Muscle of leg (tissue), 11 donors: ENCODE data around the gene DSCAML1. TPM values are rescaled to one million over a fixed set of nuclear protein-coding genes. Genes with fewer than 3 reads are reported as not detected.

Experiments
- DNase-seq: peaks from one replicate; pipeline ENCODE4 v3.0.0; 2013
- H3K27ac ChIP-seq: one replicate; pipeline ENCODE4 v1.5.1; 2013; ENCODE audit warnings: mild to moderate bottlenecking, low read length, control low read depth
- H3K27me3 ChIP-seq: one replicate; pipeline ENCODE4 v1.6.1; 2013; ENCODE audit warnings: low read length; ENCODE audit not compliant: control insufficient read depth, insufficient read depth
- H3K36me3 ChIP-seq: one replicate; pipeline ENCODE4 v1.6.1; 2013; ENCODE audit warnings: low read length; ENCODE audit not compliant: control insufficient read depth, insufficient read depth
- H3K4me1 ChIP-seq: one replicate; pipeline ENCODE4 v1.6.1; 2013; ENCODE audit warnings: low read length; ENCODE audit not compliant: control insufficient read depth, insufficient read depth
- H3K4me3 ChIP-seq: one replicate; pipeline ENCODE4 v1.5.1; 2013; ENCODE audit warnings: low read length, control low read depth
- H3K9me3 ChIP-seq: replicated peaks from 2 replicates; pipeline ENCODE4 v1.6.1; 2013; ENCODE audit warnings: low read depth, low read length; ENCODE audit not compliant: control insufficient read depth
- WGBS: methylation state at CpG from one replicate; pipeline ENCODE4 v1.1.5; 2013; ENCODE audit warnings: missing lambda C conversion rate; ENCODE audit not compliant: insufficient coverage; 5-methylcytosine and 5-hydroxymethylcytosine counted together
- polyA plus RNA-seq, 8 donors: library from polyadenylated mRNA; unstranded; fragments of 120-200 nt; gene quantifications; one replicate each; pipeline versions ENCODE4 v1.2.1 to v1.2.3, GENCODE V29; 2013; ENCODE audit warnings: inconsistent platforms in 1 of 8, low replicate concordance in 1 of 8; ENCODE audit not compliant: insufficient read length in 8 of 8, insufficient read depth in 1 of 8
- total RNA-seq: library from RNA; stranded (reverse); fragments of 120-200 nt; gene quantifications from one replicate; pipeline ENCODE4 v1.2.4, GENCODE V29; 2013

DSCAML1 gene
- total and polyA plus RNA-seq, 9 donors = 0.28 to 0.80 (median 0.60) TPM

DNA sequence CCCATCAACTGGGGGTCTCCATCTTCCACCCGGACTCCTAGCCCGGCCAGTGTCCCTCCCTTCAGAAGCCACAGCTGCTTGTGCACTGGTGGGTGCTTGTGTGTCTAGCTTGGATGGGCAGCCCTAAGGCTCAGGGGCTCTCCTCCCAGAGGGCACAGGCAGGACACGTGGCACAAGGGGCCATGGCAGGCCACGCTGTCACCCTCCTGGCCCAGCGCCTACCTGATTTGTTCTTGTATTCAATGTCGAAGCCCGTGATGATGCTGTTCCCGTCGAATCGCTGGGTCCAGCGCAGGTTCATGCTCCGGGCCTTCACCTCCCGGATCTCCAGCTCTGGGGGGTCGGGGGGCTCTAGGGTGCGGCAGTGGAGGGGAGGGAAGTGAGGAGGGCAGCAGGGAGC is 316.8 kb downstream of the DSCAML1 start:
- DNase-seq = no peak
- no peaks in the 10 kb centered on the region for H3K4me1 ChIP-seq
- H3K4me3 ChIP-seq = no peak overlapping the region
- no peak overlapping the region for H3K27ac ChIP-seq
- no peaks in the 10 kb centered on the region for H3K36me3 ChIP-seq
- 95% methylated on average over 13 of the region's 15 CpGs for WGBS
- H3K27me3 ChIP-seq = peaks cover 2% of the 10 kb centered on the region
- no peaks in the 10 kb centered on the region for H3K9me3 ChIP-seq

DNA sequence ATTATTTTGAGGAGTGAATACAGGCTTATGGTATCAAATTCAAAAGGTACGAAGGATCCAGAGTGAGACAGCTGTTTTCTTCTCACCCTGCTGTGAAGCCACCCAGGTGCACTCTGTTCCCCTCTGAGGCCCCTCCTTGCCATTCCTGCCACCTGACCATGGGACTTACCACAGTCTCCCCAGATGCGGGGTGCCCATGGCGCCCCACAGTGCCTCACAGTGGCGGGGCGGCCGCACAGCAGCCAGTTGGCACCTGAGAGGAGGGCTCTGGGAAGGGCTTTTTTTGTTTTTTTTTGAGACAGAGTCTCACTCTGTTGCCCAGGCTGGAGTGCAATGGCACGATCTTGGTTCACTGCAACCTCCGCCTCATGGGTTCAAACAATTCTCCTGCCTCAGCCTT is 317.6 kb downstream of the DSCAML1 start:
- H3K36me3 ChIP-seq = no peaks in the 10 kb centered on the region
- peaks cover 2% of the 10 kb centered on the region for H3K27me3 ChIP-seq
- WGBS = 90% methylated on average over 6 of the region's 8 CpGs
- H3K4me1 ChIP-seq = no peaks in the 10 kb centered on the region
- no peaks in the 10 kb centered on the region for H3K9me3 ChIP-seq
- no peak overlapping the region for H3K4me3 ChIP-seq
- H3K27ac ChIP-seq = no peak overlapping the region
- DNase-seq = no peak

DNA sequence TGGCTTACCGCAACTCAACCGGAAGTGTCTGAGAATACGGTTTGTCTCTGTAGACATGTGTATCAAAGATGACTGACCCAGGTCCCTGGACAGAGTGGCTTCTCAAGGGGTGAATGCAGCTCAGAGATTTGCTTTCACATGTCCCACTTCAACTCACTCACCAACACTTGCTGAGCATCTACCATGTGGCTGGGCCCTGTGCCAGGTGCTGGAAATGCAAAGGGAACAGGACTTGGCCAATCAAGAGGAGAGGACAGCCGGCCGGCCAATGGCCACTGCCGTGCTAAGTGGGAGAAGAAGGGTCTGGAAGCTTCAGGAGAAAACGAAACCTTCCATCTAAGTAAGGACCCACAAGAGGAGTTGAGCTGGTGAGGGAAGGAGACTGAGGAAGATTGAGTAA is 318.1 kb downstream of the DSCAML1 start:
- Histone ChIP-seq H3K4me3 (no peak overlapping the region), H3K4me1 (no peaks in the 10 kb centered on the region), H3K9me3 (no peaks in the 10 kb centered on the region), H3K36me3 (no peaks in the 10 kb centered on the region), H3K27ac (no peak overlapping the region), H3K27me3 (peaks cover 2% of the 10 kb centered on the region)
- 94% methylated on average over 3 of the region's 7 CpGs for WGBS
- DNase-seq = no peak

DNA sequence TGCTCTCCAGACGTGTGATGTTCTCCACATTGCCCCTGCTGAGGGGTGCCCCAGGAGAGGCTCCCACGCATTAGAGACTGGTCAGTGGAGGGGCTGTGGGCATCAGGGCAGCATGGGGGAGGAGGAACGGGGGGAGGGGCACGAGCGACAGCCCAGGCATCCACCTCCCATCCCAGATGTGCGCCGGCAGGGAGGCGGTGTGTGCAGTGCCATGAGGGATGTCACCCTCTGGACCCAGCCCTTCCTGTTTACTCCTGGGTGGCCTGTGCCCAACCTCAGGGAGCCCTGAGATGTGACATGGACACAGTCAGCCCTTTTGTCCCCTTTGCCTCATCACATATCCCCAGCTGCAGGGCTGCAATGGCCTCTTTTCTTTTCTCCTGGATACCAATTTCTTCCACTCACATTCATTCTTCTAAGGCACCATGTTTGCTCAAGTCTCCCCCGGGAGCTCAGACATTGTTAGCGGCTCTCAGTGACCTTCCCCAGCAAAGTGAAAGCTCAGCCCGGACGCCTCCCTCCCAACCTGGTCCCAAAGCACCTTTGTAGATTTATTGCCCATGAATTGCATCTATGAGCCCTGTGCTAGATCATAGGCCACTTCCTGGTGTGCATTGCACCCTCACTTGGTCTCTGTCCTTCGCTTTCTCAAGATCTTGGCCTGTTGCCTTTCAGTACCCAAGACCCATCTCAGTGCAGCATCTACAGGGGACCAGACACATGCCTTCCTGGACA is 318.7 kb downstream of the DSCAML1 start:
- Histone ChIP-seq H3K36me3 (no peaks in the 10 kb centered on the region), H3K9me3 (no peaks in the 10 kb centered on the region), H3K27me3 (peaks cover 2% of the 10 kb centered on the region), H3K27ac (no peak overlapping the region), H3K4me3 (no peak overlapping the region), H3K4me1 (no peaks in the 10 kb centered on the region)
- WGBS = 85% methylated on average over 8 of the region's 13 CpGs
- no peak for DNase-seq

DNA sequence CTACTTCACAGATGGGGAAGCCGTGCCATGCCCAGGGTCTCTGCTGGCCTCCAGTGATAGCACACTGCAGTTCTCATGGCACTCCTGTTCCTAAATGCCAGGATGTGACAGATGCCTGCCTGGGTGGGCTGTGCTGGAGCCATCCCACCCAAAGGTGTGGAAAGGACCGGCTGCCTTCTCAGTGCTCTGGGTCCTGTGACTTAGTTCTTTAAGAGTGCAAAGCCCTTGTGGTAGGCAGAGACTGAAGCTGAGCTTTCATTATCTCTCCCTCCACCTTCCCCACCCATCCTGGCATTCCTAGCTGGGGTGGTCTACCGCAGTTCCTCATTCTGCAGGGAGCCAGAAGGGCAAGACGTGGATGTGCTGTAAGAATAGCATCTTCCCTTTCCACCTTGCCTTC is 319.3 kb downstream of the DSCAML1 start:
- DNase-seq = no peak
- Histone ChIP-seq H3K9me3 (no peaks in the 10 kb centered on the region), H3K27me3 (peaks cover 2% of the 10 kb centered on the region), H3K36me3 (no peaks in the 10 kb centered on the region), H3K4me3 (no peak overlapping the region), H3K27ac (no peak overlapping the region), H3K4me1 (no peaks in the 10 kb centered on the region)
- 67% methylated on average over 1 of the region's 4 CpGs for WGBS

DNA sequence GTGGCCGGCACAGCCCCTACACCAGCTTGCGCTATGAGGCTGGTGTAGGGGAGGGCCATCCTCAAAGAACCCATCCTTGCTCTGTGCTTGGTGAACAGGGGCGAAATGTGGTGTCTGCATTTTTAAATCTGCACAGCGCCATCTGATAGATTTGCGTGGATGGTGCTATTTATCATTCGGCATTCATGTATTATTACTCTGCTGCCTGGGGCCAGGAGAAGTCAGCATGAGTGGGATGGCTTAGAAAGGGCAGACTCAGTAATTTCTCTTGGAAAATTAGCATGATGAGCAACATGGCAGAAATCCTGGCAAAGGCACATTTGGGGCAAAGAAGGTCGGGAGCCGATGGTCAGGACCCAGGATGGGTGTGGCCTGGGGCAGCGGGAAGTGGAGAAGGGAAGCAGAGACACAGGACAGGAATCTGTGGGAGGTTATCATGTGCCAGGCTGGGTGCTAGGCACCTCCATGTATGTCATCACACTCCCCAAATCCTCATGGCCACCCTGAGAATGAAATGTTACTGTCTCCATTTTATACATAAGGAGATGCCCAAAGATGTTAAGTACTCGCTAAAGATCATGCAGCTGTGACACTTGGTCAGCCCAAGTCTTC is 320.4 kb downstream of the DSCAML1 start:
- WGBS = 89% methylated on average over 4 of the region's 10 CpGs
- Histone ChIP-seq H3K36me3 (no peaks in the 10 kb centered on the region), H3K9me3 (no peaks in the 10 kb centered on the region), H3K4me1 (no peaks in the 10 kb centered on the region), H3K27me3 (peaks cover 2% of the 10 kb centered on the region), H3K27ac (no peak overlapping the region), H3K4me3 (no peak overlapping the region)
- DNase-seq = no peak

DNA sequence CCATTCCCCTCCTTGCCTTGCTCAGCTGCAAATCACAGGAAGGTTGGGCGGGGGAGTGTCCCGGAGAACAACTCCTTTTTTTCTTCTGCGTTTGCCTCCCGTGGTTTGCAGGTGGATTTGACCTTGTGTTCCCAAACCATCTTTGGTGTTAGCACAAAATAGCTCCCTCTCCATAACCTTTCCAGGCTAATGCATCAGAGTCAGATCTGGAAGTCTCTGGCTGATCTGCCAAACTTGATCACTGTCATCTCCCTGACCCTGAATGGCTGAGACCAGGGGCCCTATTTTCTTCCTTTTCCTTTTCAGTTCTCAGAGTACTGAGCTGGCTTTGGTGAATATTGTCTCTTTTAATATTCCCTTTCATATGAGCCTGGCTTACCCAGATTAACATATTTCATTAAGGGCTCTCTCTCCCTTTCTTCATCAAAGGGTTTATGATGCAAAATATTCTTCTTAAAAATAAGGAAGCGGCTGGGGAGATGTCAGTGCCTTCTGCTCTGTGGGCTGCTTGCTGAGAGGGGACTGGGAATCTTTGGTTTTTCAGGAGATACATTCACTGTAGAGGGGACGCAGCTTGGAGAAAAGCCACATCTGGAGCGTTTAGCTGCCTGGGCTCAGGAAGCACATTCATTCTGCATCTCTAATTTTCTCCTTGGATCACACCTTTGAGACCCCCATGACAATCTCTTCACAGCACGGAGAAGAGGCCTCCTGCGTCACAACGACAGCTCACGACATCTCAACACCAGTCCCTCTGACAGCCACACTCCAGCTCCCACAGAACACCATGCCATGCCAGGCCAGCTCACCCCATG is 321.1 kb downstream of the DSCAML1 start:
- Histone ChIP-seq H3K4me3 (no peak overlapping the region), H3K4me1 (no peaks in the 10 kb centered on the region), H3K27ac (no peak overlapping the region), H3K27me3 (peaks cover 2% of the 10 kb centered on the region), H3K9me3 (no peaks in the 10 kb centered on the region), H3K36me3 (no peaks in the 10 kb centered on the region)
- no peak for DNase-seq
- 59% methylated on average over 5 of the region's 11 CpGs for WGBS

DNA sequence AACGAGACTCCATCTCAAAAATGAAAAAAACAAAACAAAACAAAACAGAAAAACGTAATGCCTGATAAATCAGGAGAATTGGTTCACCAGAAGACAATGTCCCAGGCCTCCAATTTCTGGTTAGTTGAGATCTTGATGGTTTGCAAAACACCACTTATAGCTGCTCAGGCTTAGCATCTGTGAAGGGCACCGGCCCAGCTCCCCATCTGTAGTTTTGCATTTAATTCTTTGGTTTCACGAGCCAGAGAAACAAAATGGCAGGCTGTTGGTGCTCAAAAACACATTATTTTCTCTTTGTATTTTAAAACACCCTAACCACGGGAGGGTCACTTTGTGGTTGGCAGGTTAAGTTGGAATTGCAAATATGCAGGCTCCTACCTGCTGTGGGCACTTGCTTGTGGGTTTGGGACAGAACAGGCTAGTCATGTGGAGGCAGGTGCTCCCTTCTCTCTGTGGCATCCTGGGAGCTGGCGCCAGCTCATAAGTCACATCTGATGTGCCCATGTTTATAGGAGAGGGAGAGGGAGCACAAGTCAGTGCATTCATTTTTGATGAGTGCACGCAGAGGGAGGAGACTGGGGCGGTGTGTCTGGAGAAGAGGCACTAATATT is 323.4 kb downstream of the DSCAML1 start:
- DNase-seq = no peak
- H3K27ac ChIP-seq = no peak overlapping the region
- no peaks in the 10 kb centered on the region for H3K4me1 ChIP-seq
- H3K9me3 ChIP-seq = no peaks in the 10 kb centered on the region
- H3K27me3 ChIP-seq = peaks cover 2% of the 10 kb centered on the region
- no peak overlapping the region for H3K4me3 ChIP-seq
- H3K36me3 ChIP-seq = no peaks in the 10 kb centered on the region
- 60% methylated on average over 1 of the region's 8 CpGs for WGBS

DNA sequence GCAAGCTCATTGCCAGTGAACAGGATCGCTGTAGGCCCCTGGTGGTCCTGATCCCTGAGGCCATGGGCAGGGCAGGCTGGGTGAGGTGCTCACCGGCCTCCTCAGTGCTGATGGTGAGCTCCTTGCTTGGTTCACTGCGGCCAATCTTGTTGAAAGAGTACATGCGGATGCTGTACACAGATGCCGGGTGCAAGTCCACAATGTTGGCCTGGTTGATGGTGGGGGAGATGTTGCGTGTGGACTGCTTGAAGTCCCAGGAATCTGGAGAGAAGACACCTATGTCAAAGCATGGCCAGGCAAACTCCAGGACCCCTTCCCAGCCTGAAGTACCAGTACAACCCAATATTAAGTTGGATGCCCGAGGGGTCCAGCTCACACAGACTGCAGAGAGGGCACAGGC is 325.2 kb downstream of the DSCAML1 start:
- no peak for DNase-seq
- H3K9me3 ChIP-seq = no peaks in the 10 kb centered on the region
- no peaks in the 10 kb centered on the region for H3K36me3 ChIP-seq
- no peaks in the 10 kb centered on the region for H3K4me1 ChIP-seq
- H3K27me3 ChIP-seq = peaks cover 4% of the 10 kb centered on the region
- no peak overlapping the region for H3K27ac ChIP-seq
- H3K4me3 ChIP-seq = no peak overlapping the region
- 81% methylated on average over 2 of the region's 7 CpGs for WGBS

DNA sequence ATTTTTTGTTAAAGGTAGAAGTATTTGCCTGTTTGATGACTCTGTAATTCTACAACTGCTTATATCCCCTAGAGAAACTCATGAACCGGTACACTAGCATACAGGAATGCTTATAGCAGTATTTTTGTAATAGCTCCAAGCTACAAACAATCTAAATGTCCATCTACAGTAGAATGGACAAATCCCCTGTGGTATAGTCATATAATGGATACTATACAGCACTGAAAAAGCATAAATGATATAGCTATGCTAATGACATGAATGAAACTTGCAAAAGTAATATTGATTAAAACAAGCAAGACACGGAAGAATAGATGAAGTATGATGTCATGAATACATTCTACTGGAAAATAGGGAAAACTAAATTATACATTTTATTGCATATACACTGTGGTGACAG is 326.4 kb downstream of the DSCAML1 start:
- no peaks in the 10 kb centered on the region for H3K36me3 ChIP-seq
- peaks cover 3% of the 10 kb centered on the region for H3K27me3 ChIP-seq
- no CpG with 5 or more reads among the region's 2 CpGs for WGBS
- no peaks in the 10 kb centered on the region for H3K9me3 ChIP-seq
- no peak overlapping the region for H3K4me3 ChIP-seq
- DNase-seq = no peak
- H3K27ac ChIP-seq = no peak overlapping the region
- no peaks in the 10 kb centered on the region for H3K4me1 ChIP-seq
